Activated CD4-positive, alpha-beta T cell treated with anti-CD3 and anti-CD28 coated beads for 36 hours (primary cell): Measurements from ENCODE around the gene KPNA2. TPM values are rescaled to one million over a fixed set of nuclear protein-coding genes. Genes with fewer than 3 reads are reported as not detected.
"Not testable (repeated sequence)": the region's sequence is repeated elsewhere in the genome, so short reads cannot be mapped to it uniquely, and the experiment has no call there.

Experiments
- ATAC-seq: fragments of 200-7000 bp; cut with Tn5 transposase; one replicate; pipeline ENCODE4 v1.10.0; 2021; ENCODE audit warnings: mild to moderate bottlenecking, moderate library complexity
- CTCF ChIA-PET: fragments of 350-600 bp; sonication (Branson Sonifier 250); formaldehyde crosslinking; loops from one replicate; lab custom pipeline; 2021; ENCODE audit warnings: antibody characterized with exemption; lab: Charles Lee
- POLR2A ChIA-PET: fragments of 350-600 bp; sonication (Branson Sonifier 250); formaldehyde crosslinking; loops from one replicate; lab custom pipeline; 2021; ENCODE audit warnings: antibody characterized with exemption, inconsistent platforms; lab: Charles Lee
- DNase-seq: peaks from one replicate; pipeline ENCODE4 v3.0.0-alpha.2; 2020
- H3K27ac Mint-ChIP-seq: one replicate; pipeline ENCODE4 v1.8.0; 2021; ENCODE audit warnings: mixed read lengths
- H3K27me3 Mint-ChIP-seq: one replicate; pipeline ENCODE4 v1.8.0; 2021; ENCODE audit warnings: mixed read lengths
- H3K36me3 Mint-ChIP-seq: one replicate; pipeline ENCODE4 v1.8.0; 2021; ENCODE audit warnings: low read depth, mixed read lengths
- H3K4me1 Mint-ChIP-seq: one replicate; pipeline ENCODE4 v1.8.0; 2021; ENCODE audit warnings: mixed read lengths
- H3K4me3 Mint-ChIP-seq: one replicate; pipeline ENCODE4 v1.8.0; 2021; ENCODE audit warnings: mild to moderate bottlenecking, moderate library complexity, mixed read lengths
- H3K9me3 Mint-ChIP-seq: one replicate; pipeline ENCODE4 v1.8.0; 2021; ENCODE audit warnings: low read depth, mixed read lengths
- intact Hi-C, 2 experiments: fragments of 100-400 bp; cut with DNase I in 1 of 2; cut with micrococcal nuclease in 1 of 2; formaldehyde crosslinking; loops; one replicate each; pipeline versions ENCODE4 v1.14.2 to v1.15.1; 2022 to 2024; cut with DNase I, micrococcal nuclease
- total RNA-seq, 2 experiments: library from RNA; stranded (reverse); gene quantifications; one replicate each; pipeline ENCODE4 v1.2.3, GENCODE V29; 2021

The KPNA2 gene
- total RNA-seq, 2 experiments from 2014 or later = 186 to 190 TPM

DNA sequence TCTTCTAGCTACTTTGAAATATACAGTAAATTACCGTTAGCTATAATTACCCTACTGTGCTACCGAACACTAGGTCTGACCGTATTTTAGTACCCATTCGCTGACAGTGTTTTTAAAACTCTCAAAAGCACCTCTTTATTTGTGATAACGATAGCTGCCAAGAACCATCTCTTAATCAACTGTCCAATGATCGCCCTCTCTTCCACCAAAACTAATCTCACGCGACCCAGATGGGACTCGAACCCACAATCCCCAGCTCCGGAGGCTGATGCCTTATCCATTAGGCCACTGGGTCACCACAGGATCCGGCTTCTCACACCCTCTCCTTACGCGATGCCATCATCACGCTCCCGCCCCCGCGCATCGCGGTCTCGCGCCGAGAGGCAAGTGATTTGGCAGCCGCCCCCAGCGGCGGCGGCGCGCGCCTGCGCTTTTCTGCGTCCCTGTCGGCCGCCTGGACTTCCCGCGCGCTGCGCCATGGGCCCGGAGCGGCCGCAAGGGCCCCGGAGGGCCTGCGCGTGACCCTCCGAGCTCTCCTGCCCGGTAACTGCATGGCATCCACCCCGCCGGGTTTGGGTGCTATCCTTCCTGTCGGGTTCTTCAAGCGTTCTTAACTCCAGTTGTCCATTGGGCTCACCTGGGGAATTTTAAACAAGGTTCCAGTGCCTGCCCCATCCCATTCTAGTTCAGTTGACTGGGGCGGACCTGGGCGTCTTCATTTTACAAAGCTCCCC, 15.7 kb upstream of the KPNA2 start:
- intact Hi-C loops = loop anchor here (1.0 to 2.0 kb wide), 5 partner anchors 9 to 195 kb away; partner anchors contain the start of genes KPNA2 (in 2 of the 2) and BPTF (in 1 of the 2)
- CTCF ChIA-PET = interaction anchor here (0.6 to 1.8 kb wide), 9 partner anchors 8 to 228 kb away, joined by 3 to 9 read pairs (median 6); partner anchors contain the start of genes AMZ2 and KPNA2
- Mint-ChIP-seq H3K4me3 (peak overlapping the region; percentile 78), H3K27ac (peak overlapping the region; percentile 93), H3K9me3 (no peaks in the 10 kb centered on the region), H3K27me3 (no peaks in the 10 kb centered on the region), H3K4me1 (peaks cover 8% of the 10 kb centered on the region), H3K36me3 (peaks cover 2% of the 10 kb centered on the region)
- ATAC-seq (peak; percentile 93), DNase-seq (peak; percentile 98)
- POLR2A ChIA-PET = interaction anchor here (0.5 to 1.9 kb wide), 4 partner anchors 16 to 202 kb away, joined by 3 to 12 read pairs (median 4); partner anchors contain the start of gene KPNA2

GRCh38 chr17:68020409-68020756, 15.2 kb upstream of the KPNA2 start:
- intact Hi-C loops = loop anchor here (1.0 kb wide), 3 partner anchors 15 to 195 kb away; partner anchors contain the start of genes KPNA2 (in 2 of the 2) and BPTF (in 1 of the 2)
- peak overlapping the region; percentile 93 for H3K27ac Mint-ChIP-seq
- H3K9me3 Mint-ChIP-seq = no peaks in the 10 kb centered on the region
- no peak for ATAC-seq
- H3K4me3 Mint-ChIP-seq = peak overlapping the region; percentile 78
- no peaks in the 10 kb centered on the region for H3K27me3 Mint-ChIP-seq
- peaks cover 8% of the 10 kb centered on the region for H3K4me1 Mint-ChIP-seq
- POLR2A ChIA-PET = interaction anchor here (0.5 to 1.9 kb wide), 4 partner anchors 16 to 203 kb away, joined by 3 to 12 read pairs (median 4); partner anchors contain the start of gene KPNA2
- CTCF ChIA-PET = interaction anchor here (0.7 to 1.8 kb wide), 7 partner anchors 9 to 181 kb away, joined by 3 to 8 read pairs (median 6); partner anchors contain the start of gene KPNA2
- DNase-seq = no peak
- H3K36me3 Mint-ChIP-seq = peaks cover 2% of the 10 kb centered on the region

DNA sequence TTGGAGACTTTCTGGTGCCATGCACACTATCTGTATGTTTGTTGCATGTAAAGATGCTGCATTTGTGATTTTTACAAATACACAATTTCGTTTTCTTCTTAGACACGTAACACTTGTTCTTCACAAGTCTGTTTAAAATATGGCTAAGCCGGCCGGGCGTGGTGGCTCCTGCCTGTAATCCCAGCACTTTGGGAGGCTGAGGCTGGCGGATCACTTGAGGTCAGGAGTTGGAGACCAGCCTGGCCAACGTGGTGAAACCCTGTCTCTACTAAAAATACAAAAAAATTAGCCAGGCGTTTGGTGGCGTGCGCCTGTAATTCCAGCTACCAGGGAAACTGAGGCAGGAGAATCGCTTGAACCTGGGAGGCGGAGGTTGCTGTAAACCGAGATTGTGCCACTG, 14.7 kb upstream of the KPNA2 start:
- H3K36me3 Mint-ChIP-seq, H3K9me3 Mint-ChIP-seq, ATAC-seq, H3K27me3 Mint-ChIP-seq, H3K4me1 Mint-ChIP-seq, DNase-seq: not testable (repeated sequence)
- intact Hi-C loops = loop anchor here (1.0 kb wide), 3 partner anchors 15 to 195 kb away; partner anchors contain the start of genes KPNA2 (in 2 of the 2) and BPTF (in 1 of the 2)
- Mint-ChIP-seq H3K4me3 (peak overlapping the region; percentile 78), H3K27ac (peak overlapping the region; percentile 93)
- ChIA-PET CTCF (interaction anchor here (0.7 to 1.8 kb wide), 5 partner anchors 10 to 251 kb away, joined by 3 to 8 read pairs (median 6); partner anchors contain the start of gene KPNA2), POLR2A (interaction anchor here (1.7 to 1.9 kb wide), 2 partner anchors 15 to 20 kb away, joined by 5 to 12 read pairs; partner anchors contain the start of gene KPNA2)

DNA sequence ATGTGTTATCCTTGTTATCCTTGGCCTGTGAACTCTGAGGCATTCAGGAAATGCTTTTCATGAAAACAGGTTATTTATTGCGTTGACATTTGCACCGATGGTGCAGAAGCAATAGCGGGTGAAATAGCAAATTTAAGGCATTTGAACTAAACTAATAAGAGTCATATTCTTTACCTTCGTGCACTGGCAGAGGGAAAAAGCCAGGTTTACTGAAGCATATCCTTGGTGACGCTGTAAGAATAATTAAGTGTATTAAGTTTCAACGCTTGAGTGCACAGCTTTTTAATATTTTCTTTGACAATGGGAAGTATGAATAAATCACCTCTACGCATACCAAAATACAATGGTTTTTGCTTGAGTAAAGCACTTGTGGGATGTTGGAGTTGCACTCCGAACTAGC, 13.6 kb upstream of the KPNA2 start:
- Mint-ChIP-seq H3K36me3 (peaks cover 2% of the 10 kb centered on the region), H3K4me1 (peaks cover 8% of the 10 kb centered on the region), H3K27me3 (no peaks in the 10 kb centered on the region), H3K27ac (no peak overlapping the region), H3K4me3 (no peak overlapping the region), H3K9me3 (no peaks in the 10 kb centered on the region)
- intact Hi-C loops = no loop called here
- DNase-seq = no peak
- ChIA-PET POLR2A (interaction anchor here (0.6 kb wide), 1 partner anchor 21 kb away, joined by 3 read pairs; no protein-coding TSS in a partner anchor), CTCF (interaction anchor here (1.3 to 1.5 kb wide), 3 partner anchors 11 to 15 kb away, joined by 5 to 9 read pairs (median 7); no protein-coding TSS in a partner anchor)
- no peak for ATAC-seq

- DNase-seq = peak; percentile 30
- H3K4me3 Mint-ChIP-seq, H3K9me3 Mint-ChIP-seq, H3K4me1 Mint-ChIP-seq, ATAC-seq, H3K36me3 Mint-ChIP-seq, intact Hi-C loops, H3K27ac Mint-ChIP-seq, H3K27me3 Mint-ChIP-seq: not testable (repeated sequence)
- CTCF ChIA-PET = interaction anchor here (1.3 to 1.6 kb wide), 4 partner anchors 10 to 15 kb away, joined by 5 to 9 read pairs (median 6); no protein-coding TSS in a partner anchor
- POLR2A ChIA-PET = interaction anchor here (0.6 to 0.8 kb wide), 2 partner anchors 16 to 21 kb away, joined by 3 to 8 read pairs; no protein-coding TSS in a partner anchor
Measured at GRCh38 chr17:68022547-68022946, 13.0 kb upstream of the KPNA2 start.

DNA sequence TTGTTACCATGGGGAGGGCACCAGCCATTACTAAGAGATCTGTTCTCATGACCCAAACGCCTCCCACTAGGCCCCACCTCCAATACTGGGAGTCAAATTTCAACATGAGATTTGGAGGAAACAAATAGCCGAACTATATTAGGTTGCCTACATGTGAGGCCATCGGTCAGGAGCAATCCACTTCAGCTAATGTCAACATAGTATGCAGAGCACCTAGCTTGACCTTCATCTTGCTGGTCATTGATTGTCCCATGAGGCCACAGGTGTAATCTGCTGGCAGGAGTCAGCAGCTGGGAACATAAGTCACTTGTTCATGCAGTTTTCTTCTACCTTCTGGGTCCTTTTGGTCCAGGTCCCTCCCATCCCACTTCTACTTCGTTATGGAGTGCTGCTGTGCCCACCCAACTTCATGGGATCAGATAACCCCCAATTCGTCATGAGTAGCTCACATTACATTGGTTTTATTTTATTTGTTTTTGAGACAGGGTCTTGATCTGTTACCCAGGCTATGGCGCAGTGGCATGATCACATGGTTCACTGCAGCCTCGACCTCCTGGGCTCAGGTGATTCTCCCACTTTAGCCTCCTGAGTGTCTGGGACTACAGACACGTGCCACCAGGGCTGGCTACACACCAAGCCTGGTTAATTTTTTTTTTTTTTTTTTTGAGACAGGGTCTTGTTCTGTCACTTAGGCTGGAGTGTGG, 5.9 kb upstream of the KPNA2 start:
- Mint-ChIP-seq H3K27me3 (no peaks in the 10 kb centered on the region), H3K9me3 (no peaks in the 10 kb centered on the region), H3K36me3 (no peaks in the 10 kb centered on the region), H3K4me3 (no peak overlapping the region), H3K27ac (no peak overlapping the region), H3K4me1 (no peaks in the 10 kb centered on the region)
- ATAC-seq (no peak), DNase-seq (no peak)
- POLR2A ChIA-PET = no interaction called here
- CTCF ChIA-PET = interaction anchor here (2.5 kb wide), 1 partner anchor 10 kb away, joined by 7 read pairs; no protein-coding TSS in a partner anchor
- intact Hi-C loops = loop anchor here in 1 of 2 experiments (10.0 kb wide), 1 partner anchor 315 kb away; the partner anchor contains the start of gene NOL11

- Mint-ChIP-seq H3K27ac (no peak overlapping the region), H3K36me3 (peaks cover 26% of the 10 kb centered on the region), H3K4me3 (no peak overlapping the region), H3K4me1 (peaks cover 18% of the 10 kb centered on the region), H3K27me3 (no peaks in the 10 kb centered on the region), H3K9me3 (no peaks in the 10 kb centered on the region)
- intact Hi-C loops = loop anchor here (2.0 to 10.0 kb wide), 3 partner anchors 257 to 479 kb away; partner anchors contain the start of genes ARSG (in 1 of the 2), NOL11 (in 1 of the 2), PRKAR1A (in 1 of the 2) and SLC16A6 (in 1 of the 2)
- ChIA-PET CTCF (no interaction called here), POLR2A (interaction anchor here (0.6 kb wide), 1 partner anchor 37 kb away, joined by 3 read pairs; no protein-coding TSS in a partner anchor)
- DNase-seq (no peak), ATAC-seq (no peak)
Measured at GRCh38 chr17:68033636-68034451, 1.7 kb upstream of the KPNA2 start.

DNA sequence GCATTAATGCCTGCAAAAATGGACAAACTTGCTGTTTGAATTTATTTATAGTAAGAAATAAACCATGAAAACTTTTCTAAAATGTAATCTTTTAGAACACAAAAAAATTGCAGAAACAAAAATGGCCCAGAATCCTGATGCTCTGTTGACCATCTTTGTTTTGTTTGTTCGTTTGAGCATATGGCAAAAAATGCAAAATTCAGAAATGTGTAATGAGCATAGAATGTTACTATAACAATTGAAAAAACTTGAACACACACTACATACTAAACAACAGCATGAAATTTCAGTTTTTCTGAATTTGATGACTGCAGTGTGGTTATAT, 1.1 kb upstream of the KPNA2 start:
- no peaks in the 10 kb centered on the region for H3K9me3 Mint-ChIP-seq
- ATAC-seq (no peak), DNase-seq (no peak)
- H3K36me3 Mint-ChIP-seq = peaks cover 30% of the 10 kb centered on the region
- peaks cover 18% of the 10 kb centered on the region for H3K4me1 Mint-ChIP-seq
- H3K4me3 Mint-ChIP-seq = no peak overlapping the region
- H3K27ac Mint-ChIP-seq = no peak overlapping the region
- ChIA-PET CTCF (no interaction called here), POLR2A (no interaction called here)
- H3K27me3 Mint-ChIP-seq = no peaks in the 10 kb centered on the region
- intact Hi-C loops = loop anchor here (2.0 to 10.0 kb wide), 3 partner anchors 256 to 478 kb away; partner anchors contain the start of genes ARSG (in 1 of the 2), NOL11 (in 1 of the 2), PRKAR1A (in 1 of the 2) and SLC16A6 (in 1 of the 2)

- peak; percentile 95 for DNase-seq
- no peaks in the 10 kb centered on the region for H3K27me3 Mint-ChIP-seq
- H3K9me3 Mint-ChIP-seq = no peaks in the 10 kb centered on the region
- no peak overlapping the region for H3K27ac Mint-ChIP-seq
- H3K4me3 Mint-ChIP-seq = peak overlapping the region; percentile 96
- peaks cover 18% of the 10 kb centered on the region for H3K4me1 Mint-ChIP-seq
- H3K36me3 Mint-ChIP-seq = peaks cover 34% of the 10 kb centered on the region
- POLR2A ChIA-PET = interaction anchor here (0.6 to 2.2 kb wide), 6 partner anchors 15 to 424 kb away, joined by 3 to 12 read pairs (median 4); partner anchors contain the start of genes AMZ2 and C17orf58
- ATAC-seq = peak; percentile 92
- CTCF ChIA-PET = interaction anchor here (0.7 to 2.3 kb wide), 3 partner anchors 15 to 171 kb away, joined by 3 to 8 read pairs (median 3); no protein-coding TSS in a partner anchor
- intact Hi-C loops = loop anchor here (1.0 to 10.0 kb wide), 14 partner anchors 15 to 1292 kb away; partner anchors contain the start of genes BPTF (in 2 of the 2), ABCA5 (in 1 of the 2), AMZ2 (in 1 of the 2) and ARSG (in 1 of the 2)
Measured at GRCh38 chr17:68035131-68035522, 408 bp upstream of the KPNA2 start.
